Mesothelial cell of epicardium (in vitro differentiated cells): ENCODE measurements around the gene SELE. TPM values are rescaled to one million over a fixed set of nuclear protein-coding genes. Genes with fewer than 3 reads are reported as not detected.
"Not testable (repeated sequence)": the region's sequence is repeated elsewhere in the genome, so short reads cannot be mapped to it uniquely, and the experiment has no call there.

Experiments used
- DNase-seq, 2 experiments: peaks; one replicate each; pipeline ENCODE4 v3.0.0; 2021; ENCODE audit warnings: low spot score in 2 of 2; ENCODE audit not compliant: unreplicated experiment in 2 of 2
- H3K27ac Mint-ChIP-seq: 2 replicates; pipeline ENCODE4 v1.8.0; 2021; ENCODE audit warnings: mixed read lengths
- H3K27me3 Mint-ChIP-seq: 2 replicates; pipeline ENCODE4 v1.8.0; 2021; ENCODE audit warnings: low read depth, mixed read lengths
- H3K36me3 Mint-ChIP-seq: 2 replicates; pipeline ENCODE4 v1.8.0; 2021; ENCODE audit warnings: mixed read lengths
- H3K4me1 Mint-ChIP-seq: 2 replicates; pipeline ENCODE4 v1.8.0; 2021; ENCODE audit warnings: mixed read lengths
- H3K4me3 Mint-ChIP-seq: 2 replicates; pipeline ENCODE4 v1.8.0; 2021; ENCODE audit warnings: mild to moderate bottlenecking, moderate library complexity, mixed read lengths
- H3K9me3 Mint-ChIP-seq: 2 replicates; pipeline ENCODE4 v1.8.0; 2021; ENCODE audit warnings: mixed read lengths
- total RNA-seq: library from RNA; stranded (reverse); gene quantifications from 3 replicates; pipeline ENCODE4 v1.2.1, GENCODE V29; 2021
- TF ChIP-seq, protein P1 (sequence below): fragments of 200-600 bp; sonication (generic); IDR thresholded peaks from one replicate; pipeline ENCODE4 v1.5.0; 2021; ENCODE audit warnings: antibody characterized with exemption; ENCODE audit not compliant: unreplicated experiment

The SELE gene
- total RNA-seq, 1 donor from 2014 or later: 1.3 TPM

DNA sequence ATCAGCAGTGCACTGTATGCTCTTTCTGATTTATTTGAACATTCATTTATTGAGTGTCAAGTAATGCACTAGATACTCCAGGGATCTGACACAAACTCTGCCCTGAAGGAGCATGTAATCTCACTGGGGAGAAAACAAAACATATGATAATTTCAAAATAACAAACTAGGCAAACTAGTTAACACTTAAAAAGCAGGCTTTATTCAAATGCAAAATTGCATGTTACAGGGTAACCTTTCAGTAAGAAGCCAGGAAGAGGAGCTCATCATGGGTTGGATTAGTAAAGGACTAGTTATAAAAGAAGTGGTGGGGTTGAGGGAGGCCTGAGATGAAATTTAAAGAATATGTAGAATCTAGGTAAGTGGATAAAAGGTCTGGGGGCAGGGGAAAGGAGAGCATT lies 43.4 kb downstream of the SELE start:
- TF ChIP-seq, protein P1, sequence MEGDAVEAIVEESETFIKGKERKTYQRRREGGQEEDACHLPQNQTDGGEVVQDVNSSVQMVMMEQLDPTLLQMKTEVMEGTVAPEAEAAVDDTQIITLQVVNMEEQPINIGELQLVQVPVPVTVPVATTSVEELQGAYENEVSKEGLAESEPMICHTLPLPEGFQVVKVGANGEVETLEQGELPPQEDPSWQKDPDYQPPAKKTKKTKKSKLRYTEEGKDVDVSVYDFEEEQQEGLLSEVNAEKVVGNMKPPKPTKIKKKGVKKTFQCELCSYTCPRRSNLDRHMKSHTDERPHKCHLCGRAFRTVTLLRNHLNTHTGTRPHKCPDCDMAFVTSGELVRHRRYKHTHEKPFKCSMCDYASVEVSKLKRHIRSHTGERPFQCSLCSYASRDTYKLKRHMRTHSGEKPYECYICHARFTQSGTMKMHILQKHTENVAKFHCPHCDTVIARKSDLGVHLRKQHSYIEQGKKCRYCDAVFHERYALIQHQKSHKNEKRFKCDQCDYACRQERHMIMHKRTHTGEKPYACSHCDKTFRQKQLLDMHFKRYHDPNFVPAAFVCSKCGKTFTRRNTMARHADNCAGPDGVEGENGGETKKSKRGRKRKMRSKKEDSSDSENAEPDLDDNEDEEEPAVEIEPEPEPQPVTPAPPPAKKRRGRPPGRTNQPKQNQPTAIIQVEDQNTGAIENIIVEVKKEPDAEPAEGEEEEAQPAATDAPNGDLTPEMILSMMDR: no peak
- H3K36me3 Mint-ChIP-seq: no peaks in the 10 kb centered on the region
- no peak overlapping the region for H3K27ac Mint-ChIP-seq
- DNase-seq: no peak
- no peak overlapping the region for H3K4me3 Mint-ChIP-seq
- H3K4me1 Mint-ChIP-seq: peaks cover 18% of the 10 kb centered on the region
- no peaks in the 10 kb centered on the region for H3K27me3 Mint-ChIP-seq
- no peaks in the 10 kb centered on the region for H3K9me3 Mint-ChIP-seq

DNA sequence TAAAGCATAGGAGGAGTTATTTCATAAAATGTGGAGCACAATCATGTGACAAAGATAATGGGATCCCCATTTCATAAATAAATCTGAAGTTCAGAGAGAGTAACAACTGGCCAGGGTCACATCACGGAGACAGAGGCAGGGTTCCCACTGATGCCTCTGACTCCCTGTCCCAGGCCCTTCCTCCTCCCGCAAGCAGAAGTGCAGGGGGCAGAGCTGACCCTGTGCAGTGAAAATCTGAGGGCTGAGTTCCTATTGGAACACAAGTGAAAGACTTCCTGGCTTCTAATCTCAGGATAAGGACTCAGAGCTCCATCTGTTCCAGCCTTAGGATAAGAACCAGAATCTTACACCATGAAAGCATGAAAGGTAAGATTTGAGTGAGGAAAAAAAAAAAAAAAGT lies 44.5 kb downstream of the SELE start:
- DNase-seq: no peak
- TF ChIP-seq, protein P1: no peak
- Mint-ChIP-seq H3K27me3 (no peaks in the 10 kb centered on the region), H3K4me3 (no peak overlapping the region), H3K9me3 (no peaks in the 10 kb centered on the region), H3K27ac (no peak overlapping the region), H3K36me3 (no peaks in the 10 kb centered on the region), H3K4me1 (peaks cover 18% of the 10 kb centered on the region)

DNA sequence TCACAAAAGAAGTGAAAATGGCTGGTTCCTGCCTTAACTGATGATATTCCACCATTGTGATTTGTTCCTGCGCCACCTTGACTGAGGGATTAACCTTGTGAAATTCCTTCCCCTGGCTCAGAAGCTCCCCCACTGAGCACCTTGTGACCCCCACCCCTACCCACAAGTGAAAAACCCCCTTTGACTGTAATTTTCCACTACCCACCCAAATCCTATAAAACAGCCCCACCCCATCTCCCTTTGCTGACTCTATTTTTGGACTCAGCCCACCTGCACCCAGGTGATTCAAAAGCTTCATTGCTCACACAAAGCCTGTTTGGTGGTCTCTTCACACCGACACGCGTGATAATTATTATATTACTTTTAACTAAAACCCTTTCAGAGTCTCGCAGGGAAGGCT lies 45.5 kb downstream of the SELE start:
- H3K4me3 Mint-ChIP-seq, H3K36me3 Mint-ChIP-seq, DNase-seq, H3K9me3 Mint-ChIP-seq, H3K27ac Mint-ChIP-seq, H3K27me3 Mint-ChIP-seq: not testable (repeated sequence)
- peaks cover 18% of the 10 kb centered on the region for H3K4me1 Mint-ChIP-seq

DNA sequence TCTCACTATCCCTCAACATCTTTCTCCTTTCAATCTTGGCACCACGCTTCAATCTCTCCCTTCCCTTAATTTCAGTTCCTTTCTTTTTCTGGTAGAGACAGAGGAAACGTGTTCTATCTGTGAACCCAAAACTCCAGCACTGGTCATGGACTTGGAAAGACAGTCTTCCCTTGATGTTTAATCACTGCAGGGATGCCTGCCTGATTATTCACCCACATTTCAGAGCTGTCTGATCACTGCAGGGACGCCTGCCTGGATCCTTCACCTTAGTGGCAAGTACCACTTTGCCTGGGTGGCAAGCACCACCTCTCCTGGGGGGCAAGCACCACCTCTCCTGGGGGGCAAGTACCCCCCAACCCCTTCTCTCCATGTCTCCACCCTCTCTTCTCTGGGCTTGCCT lies 50.2 kb downstream of the SELE start:
- Mint-ChIP-seq H3K4me1 (peaks cover 15% of the 10 kb centered on the region), H3K9me3 (no peaks in the 10 kb centered on the region), H3K27ac (no peak overlapping the region), H3K27me3 (no peaks in the 10 kb centered on the region), H3K4me3 (no peak overlapping the region), H3K36me3 (no peaks in the 10 kb centered on the region)
- DNase-seq: no peak
- TF ChIP-seq, protein P1: no peak

DNA sequence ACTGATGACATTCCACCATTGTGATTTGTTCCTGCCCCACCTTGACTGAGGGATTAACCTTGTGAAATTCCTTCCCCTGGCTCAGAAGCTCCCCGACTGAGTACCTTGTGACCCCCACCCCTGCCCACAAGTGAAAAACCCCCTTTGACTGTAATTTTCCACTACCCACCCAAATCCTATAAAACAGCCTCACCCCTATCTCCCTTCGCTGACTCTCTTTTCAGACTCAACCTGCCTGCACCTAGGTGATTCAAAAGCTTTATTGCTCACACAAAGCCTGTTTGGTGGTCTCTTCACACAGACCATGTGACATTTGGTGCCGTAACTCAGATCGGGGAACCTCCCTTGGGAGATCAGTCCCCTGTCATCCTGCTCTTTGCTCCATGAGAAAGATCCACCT lies 50.7 kb downstream of the SELE start:
- not testable (repeated sequence) for H3K9me3 Mint-ChIP-seq, H3K27ac Mint-ChIP-seq, H3K36me3 Mint-ChIP-seq, H3K27me3 Mint-ChIP-seq, DNase-seq, H3K4me3 Mint-ChIP-seq
- peaks cover 15% of the 10 kb centered on the region for H3K4me1 Mint-ChIP-seq

DNA sequence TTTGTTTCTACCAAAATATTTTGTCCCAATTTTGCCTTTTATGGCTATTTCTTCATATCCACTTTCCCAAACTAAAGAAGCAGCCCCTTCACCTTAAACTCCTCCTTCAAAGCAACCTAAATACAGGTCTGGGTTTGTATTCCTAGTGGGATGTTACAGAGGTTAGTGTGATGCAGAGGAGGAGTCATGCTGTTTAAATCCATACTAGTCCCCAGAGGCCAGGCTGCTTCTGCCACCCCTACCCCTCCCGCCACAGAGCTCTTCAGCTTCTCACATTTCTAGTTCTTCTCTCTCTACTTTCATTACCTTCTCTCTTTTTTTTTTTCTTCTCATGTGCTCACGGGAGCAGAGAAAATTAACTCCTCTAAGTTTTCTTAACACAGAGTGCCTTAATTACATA lies 51.8 kb downstream of the SELE start:
- H3K36me3 Mint-ChIP-seq: no peaks in the 10 kb centered on the region

DNA sequence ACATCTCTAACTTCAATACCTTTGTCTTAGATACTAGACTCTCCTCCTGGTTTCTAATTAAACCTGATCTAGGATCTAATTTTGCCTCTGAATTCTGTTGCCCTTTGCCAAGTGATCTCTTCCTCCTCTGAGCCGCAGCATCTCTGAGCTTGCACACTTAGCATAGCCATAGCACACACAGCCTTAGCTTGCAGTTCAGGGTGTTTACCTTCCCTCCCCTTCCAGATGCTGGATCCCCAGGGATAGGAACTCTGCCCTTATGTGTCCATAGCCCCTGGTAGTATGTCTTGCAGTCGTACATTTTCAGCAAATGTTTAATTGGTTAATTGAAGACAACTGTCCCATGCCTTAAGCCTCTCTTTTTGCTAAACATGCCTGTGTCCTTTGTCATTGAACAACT lies 52.7 kb downstream of the SELE start:
- no peak for DNase-seq
- no peaks in the 10 kb centered on the region for H3K36me3 Mint-ChIP-seq
- no peak overlapping the region for H3K4me3 Mint-ChIP-seq
- H3K9me3 Mint-ChIP-seq: no peaks in the 10 kb centered on the region
- peaks cover 15% of the 10 kb centered on the region for H3K4me1 Mint-ChIP-seq
- H3K27ac Mint-ChIP-seq: no peak overlapping the region
- TF ChIP-seq, protein P1: no peak
- H3K27me3 Mint-ChIP-seq: no peaks in the 10 kb centered on the region

More for the DNA sequence above, 51.8 kb downstream of the SELE start:
- Mint-ChIP-seq H3K27me3 (no peaks in the 10 kb centered on the region), H3K9me3 (no peaks in the 10 kb centered on the region), H3K27ac (peak overlapping the region; percentile 8), H3K4me3 (no peak overlapping the region), H3K4me1 (peaks cover 15% of the 10 kb centered on the region)
- DNase-seq: no peak
- TF ChIP-seq, protein P1: no peak
